Hypothalamus (tissue), 51 donors: ENCODE measurements around the gene HNRNPH1.

Experiments used
- DNase-seq, 51 donors: peaks; one replicate each; lab custom pipeline; 2025; lab: John Stamatoyannopoulos, UW

The HNRNPH1 gene

GRCh38 chr5:179606071-179606909 is 17.2 kb downstream of the HNRNPH1 start:
- DNase-seq, result no peak

DNA sequence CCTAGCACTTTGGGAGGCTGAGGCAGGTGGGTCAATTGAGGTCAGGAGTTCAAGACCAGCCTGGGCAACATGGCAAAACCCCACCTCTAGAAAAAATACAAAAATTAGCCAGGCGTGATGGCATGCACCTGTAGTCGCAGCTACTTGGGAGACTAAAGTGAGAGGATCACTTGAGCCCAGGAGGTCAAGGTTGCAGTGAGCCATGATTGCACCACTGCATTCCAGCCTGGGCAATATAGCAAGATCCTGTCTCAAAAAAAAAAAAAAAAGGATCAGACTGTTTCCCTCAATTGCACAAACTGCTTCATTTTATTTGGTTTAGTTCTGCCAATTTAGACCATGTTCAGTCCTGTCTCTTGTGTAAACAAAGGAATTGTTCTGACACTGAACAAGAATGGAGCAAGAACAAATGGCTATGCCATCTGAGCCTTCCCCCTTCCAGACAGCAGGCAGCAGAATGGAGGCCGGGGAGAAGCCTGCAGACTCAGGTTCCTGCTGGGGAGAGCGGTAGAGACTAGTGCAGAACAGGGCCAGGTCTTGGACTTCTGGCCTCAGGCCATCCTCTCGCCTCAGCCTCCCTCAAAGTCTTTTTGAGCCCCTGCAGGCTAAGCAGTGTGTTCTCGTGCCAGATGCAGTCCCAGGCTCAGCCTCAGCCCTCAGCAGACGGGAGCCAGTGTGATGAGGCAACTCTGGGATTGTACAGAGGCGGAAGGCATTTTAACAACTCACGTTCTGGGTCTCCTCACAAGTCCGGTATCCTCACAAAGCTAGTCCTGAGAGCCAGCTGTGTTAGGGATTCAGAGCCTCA is 18.2 kb downstream of the HNRNPH1 start:
- peak in 2 of 51 donors; percentile 14 to 22 for DNase-seq

- DNase-seq, result no peak
These were observed 20.2 kb downstream of the HNRNPH1 start for GRCh38 chr5:179603308-179603707.

- DNase-seq, result no peak
These were observed 21.4 kb downstream of the HNRNPH1 start for GRCh38 chr5:179601871-179602625.

DNA sequence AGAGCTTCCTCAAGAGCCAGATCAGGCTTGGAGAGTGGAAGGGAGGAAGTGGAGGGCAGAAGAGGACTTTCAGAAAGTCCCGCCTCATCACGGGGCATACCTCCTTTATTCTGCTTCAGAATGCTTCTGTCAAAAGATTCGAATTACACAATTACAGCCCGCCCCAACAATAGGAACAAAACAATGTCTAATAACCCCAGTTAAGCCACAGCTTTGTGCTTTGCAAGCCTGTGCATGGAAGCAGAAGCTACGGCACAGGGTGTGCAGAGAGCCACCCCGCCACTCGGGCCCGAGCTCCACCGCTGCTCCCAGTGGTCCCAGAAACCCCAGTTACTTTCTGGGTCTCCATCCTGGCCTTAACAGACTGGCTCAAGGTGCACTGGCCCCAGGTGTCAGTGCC is 23.5 kb downstream of the HNRNPH1 start:
- no peak for DNase-seq

GRCh38 chr5:179599566-179599965 is 23.9 kb downstream of the HNRNPH1 start:
- no peak for DNase-seq

GRCh38 chr5:179599100-179599499 is 24.4 kb downstream of the HNRNPH1 start:
- no peak for DNase-seq

DNA sequence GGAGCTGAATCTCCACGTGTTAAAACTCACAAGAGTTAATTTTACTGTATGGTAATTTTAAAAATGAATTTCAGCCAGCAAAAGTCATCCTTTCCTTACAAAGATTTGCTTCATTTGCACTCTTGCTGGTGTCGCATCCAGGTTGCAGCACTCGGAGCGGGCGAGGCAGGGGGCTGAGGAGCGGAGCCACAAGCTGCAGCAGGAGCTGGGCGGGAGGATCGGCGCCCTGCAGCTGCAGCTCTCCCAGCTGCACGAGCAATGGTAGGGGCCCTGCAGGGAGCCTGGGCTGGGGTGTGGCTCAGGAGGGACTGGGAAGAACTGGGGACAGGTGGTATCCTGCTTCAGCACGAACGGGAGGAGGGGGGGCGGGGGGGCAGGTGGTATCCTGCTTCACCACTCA is 27.1 kb downstream of the HNRNPH1 start:
- DNase-seq, result no peak

- no peak for DNase-seq
These were observed 27.6 kb downstream of the HNRNPH1 start for GRCh38 chr5:179595916-179596315.

GRCh38 chr5:179588166-179588565 is 35.3 kb downstream of the HNRNPH1 start:
- DNase-seq, result no peak

- DNase-seq, result peak in 3 of 51 donors; percentile 6 to 39 (median 22)
These were observed 37.5 kb downstream of the HNRNPH1 start for GRCh38 chr5:179585941-179586401.

DNA sequence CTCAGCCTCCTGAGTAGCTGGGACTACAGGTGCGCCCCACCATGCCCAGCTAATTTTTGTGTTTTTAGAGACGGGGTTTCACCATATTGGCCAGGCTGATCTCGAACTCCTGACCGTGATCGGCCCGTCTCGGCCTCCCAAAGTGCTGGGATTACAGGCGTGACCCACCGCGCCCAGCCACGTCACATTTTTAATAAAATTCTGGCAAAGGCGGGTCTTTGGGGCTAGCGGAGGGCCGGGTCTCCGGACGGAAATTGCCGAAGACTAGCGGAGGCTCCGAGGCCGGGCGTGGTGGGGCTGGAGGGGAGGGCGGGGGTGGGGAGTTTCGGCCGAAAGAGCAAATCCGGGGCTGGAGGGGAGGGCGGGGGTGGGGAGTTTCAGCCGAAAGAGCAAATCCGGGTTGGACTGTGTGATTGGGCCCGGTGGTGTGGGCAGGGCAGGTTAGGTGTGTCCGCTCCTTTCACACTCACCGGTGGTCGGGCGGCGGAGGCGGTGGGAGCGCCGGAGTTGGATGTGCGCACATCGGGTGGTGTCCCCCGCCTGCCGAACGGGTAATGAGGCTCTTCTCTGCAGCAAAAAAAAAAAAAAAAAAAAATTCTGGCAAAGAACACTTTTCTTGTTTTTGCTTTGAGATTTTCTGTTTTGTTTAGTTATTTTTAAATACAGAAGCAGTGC is 46.0 kb downstream of the HNRNPH1 start:
- DNase-seq, result no peak

DNA sequence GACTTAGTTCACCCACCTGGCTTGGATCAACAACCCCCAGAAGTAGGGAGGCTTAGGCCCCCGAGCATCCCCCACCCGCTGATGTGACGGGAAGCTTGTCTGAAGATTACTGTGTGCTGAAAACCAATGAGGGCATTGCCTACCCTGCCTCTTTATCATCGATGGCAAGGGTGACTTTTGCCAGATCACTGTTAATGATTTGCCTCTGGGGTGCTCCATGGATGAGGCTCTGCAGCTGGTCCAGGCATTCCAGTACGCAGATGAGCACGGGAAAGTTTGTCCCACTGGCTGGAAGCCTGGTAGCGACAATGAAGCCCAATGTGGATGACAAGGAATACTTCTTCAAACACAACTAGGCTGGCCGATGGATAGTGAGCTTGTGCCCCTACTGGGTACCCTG is 51.1 kb downstream of the HNRNPH1 start:
- no peak for DNase-seq

- no peak for DNase-seq
These were observed 54.8 kb downstream of the HNRNPH1 start for GRCh38 chr5:179568721-179569120.

GRCh38 chr5:179564526-179564925 is 58.9 kb downstream of the HNRNPH1 start:
- no peak for DNase-seq
